ENCODE data around the gene IQGAP2. TPM values are rescaled to one million over a fixed set of nuclear protein-coding genes. Genes with fewer than 3 reads are reported as not detected.

The IQGAP2 gene
- total RNA-seq, 6 donors from 2014 or later: 24.3 to 57.6 (median 28.9) TPM

GRCh38 chr5:76413746-76414145, 10.7 kb downstream of the IQGAP2 start:
- ATAC-seq (ENCODE audit: low FRiP score in 2 of 2) (no peak), DNase-seq (no peak)
- no peak overlapping the region for H3K4me3 ChIP-seq
- H3K27ac ChIP-seq: no peak overlapping the region
- no peaks in the 10 kb centered on the region for H3K4me1 ChIP-seq
- no peaks in the 10 kb centered on the region for H3K9me3 ChIP-seq
- H3K36me3 ChIP-seq: no peaks in the 10 kb centered on the region
- TF ChIP-seq CTCF (IDR thresholded peaks at IDR 0.05) (no peak), EP300 (IDR thresholded peaks at IDR 0.05) (no peak), POLR2AphosphoS5 (IDR thresholded peaks at IDR 0.05) (no peak), POLR2A (IDR thresholded peaks at IDR 0.05) (no peak)
- 88% methylated on average over 5 of the region's 5 CpGs for WGBS, 2 donors
- H3K27me3 ChIP-seq: no peaks in the 10 kb centered on the region

- no peaks in the 10 kb centered on the region for H3K36me3 ChIP-seq
- 67 to 80% methylated on average over 3 of the region's 3 CpGs for WGBS, 2 donors
- no peak overlapping the region for H3K27ac ChIP-seq
- no peaks in the 10 kb centered on the region for H3K9me3 ChIP-seq
- ATAC-seq (ENCODE audit: low FRiP score in 2 of 2): no peak
- TF ChIP-seq POLR2AphosphoS5 (IDR thresholded peaks at IDR 0.05) (no peak), POLR2A (IDR thresholded peaks at IDR 0.05) (no peak)
- no peaks in the 10 kb centered on the region for H3K27me3 ChIP-seq
- no peaks in the 10 kb centered on the region for H3K4me1 ChIP-seq
- no peak for DNase-seq
- no peak overlapping the region for H3K4me3 ChIP-seq
These were observed 11.7 kb downstream of the IQGAP2 start for GRCh38 chr5:76414788-76415187.

- ATAC-seq (ENCODE audit: low FRiP score in 2 of 2): no peak
- no peak overlapping the region for H3K4me3 ChIP-seq
- H3K27me3 ChIP-seq: no peaks in the 10 kb centered on the region
- WGBS, 2 donors: 80% methylated on average over 2 of the region's 2 CpGs
- H3K4me1 ChIP-seq: no peaks in the 10 kb centered on the region
- TF ChIP-seq POLR2A (IDR thresholded peaks at IDR 0.05): no peak
- no peak for TF ChIP-seq EP300 (IDR thresholded peaks at IDR 0.05)
- no peak for TF ChIP-seq CTCF (IDR thresholded peaks at IDR 0.05)
- TF ChIP-seq POLR2AphosphoS5 (IDR thresholded peaks at IDR 0.05): no peak
- H3K9me3 ChIP-seq: no peaks in the 10 kb centered on the region
- DNase-seq: no peak
- no peaks in the 10 kb centered on the region for H3K36me3 ChIP-seq
- no peak overlapping the region for H3K27ac ChIP-seq
These were observed 12.8 kb downstream of the IQGAP2 start for GRCh38 chr5:76415855-76416254.

GRCh38 chr5:76419597-76420298, 16.7 kb downstream of the IQGAP2 start:
- TF ChIP-seq POLR2A (IDR thresholded peaks at IDR 0.05): no peak
- no peak for TF ChIP-seq CTCF (IDR thresholded peaks at IDR 0.05)
- no peak for TF ChIP-seq POLR2AphosphoS5 (IDR thresholded peaks at IDR 0.05)
- WGBS, 2 donors: 100% methylated on average over 1 of the region's 1 CpG
- no peak overlapping the region for H3K4me3 ChIP-seq
- peaks cover 0 to 8% (median 2%) of the 10 kb centered on the region in 4 donors for H3K4me1 ChIP-seq
- H3K27ac ChIP-seq: no peak overlapping the region
- H3K9me3 ChIP-seq: no peaks in the 10 kb centered on the region
- H3K27me3 ChIP-seq: no peaks in the 10 kb centered on the region
- no peak for ATAC-seq (ENCODE audit: low FRiP score in 2 of 2)
- no peak for DNase-seq
- H3K36me3 ChIP-seq: no peaks in the 10 kb centered on the region

GRCh38 chr5:76422227-76422626, 19.1 kb downstream of the IQGAP2 start:
- H3K9me3 ChIP-seq: no peaks in the 10 kb centered on the region
- H3K36me3 ChIP-seq: no peaks in the 10 kb centered on the region
- ATAC-seq (ENCODE audit: low FRiP score in 2 of 2): no peak
- 39 to 47% methylated on average over 4 of the region's 4 CpGs for WGBS, 2 donors
- no peak overlapping the region for H3K27ac ChIP-seq
- H3K4me3 ChIP-seq: no peak overlapping the region
- H3K27me3 ChIP-seq: no peaks in the 10 kb centered on the region
- peaks cover 0 to 24% (median 11%) of the 10 kb centered on the region in 4 donors for H3K4me1 ChIP-seq
- no peak for DNase-seq
- TF ChIP-seq EP300 (IDR thresholded peaks at IDR 0.05): no peak
- TF ChIP-seq CTCF (IDR thresholded peaks at IDR 0.05): no peak
- TF ChIP-seq POLR2A (IDR thresholded peaks at IDR 0.05): no peak
- no peak for TF ChIP-seq POLR2AphosphoS5 (IDR thresholded peaks at IDR 0.05)
